COR-L47 (cell line): ENCODE measurements around the gene DPEP2.
"Not testable (repeated sequence)": the region's sequence is repeated elsewhere in the genome, so short reads cannot be mapped to it uniquely, and the experiment has no call there.

Source experiments
- DNase-seq: peaks from one replicate; lab custom pipeline; 2025; lab: John Stamatoyannopoulos, UW

Gene DPEP2

GRCh38 chr16:67953641-67954375 lies 45.5 kb downstream of the DPEP2 start:
- no peak for DNase-seq

GRCh38 chr16:67951485-67951884 lies 47.8 kb downstream of the DPEP2 start:
- DNase-seq: peak; percentile 29

- DNase-seq: no peak
Observed at GRCh38 chr16:67950335-67950843, 48.9 kb downstream of the DPEP2 start.

GRCh38 chr16:67949645-67950044 lies 49.6 kb downstream of the DPEP2 start:
- no peak for DNase-seq

GRCh38 chr16:67948015-67948414 lies 51.3 kb downstream of the DPEP2 start:
- no peak for DNase-seq

GRCh38 chr16:67946966-67947558 lies 52.2 kb downstream of the DPEP2 start:
- DNase-seq: no peak

- DNase-seq: no peak
Observed at GRCh38 chr16:67946128-67946569, 53.1 kb downstream of the DPEP2 start.

GRCh38 chr16:67945392-67945933 lies 53.8 kb downstream of the DPEP2 start:
- DNase-seq: no peak

- DNase-seq: no peak
Observed at GRCh38 chr16:67944690-67945391, 54.4 kb downstream of the DPEP2 start.

GRCh38 chr16:67943619-67944504 lies 55.4 kb downstream of the DPEP2 start, which contains the start of gene LCAT:
Gene LCAT (minus strand): TSS chr16:67944120. CDS start chr16:67944101, 19 bp downstream.
- DNase-seq: no peak

- no peak for DNase-seq
Observed at GRCh38 chr16:67943256-67943618, 56.0 kb downstream of the DPEP2 start.

- DNase-seq: no peak
Observed at GRCh38 chr16:67942510-67943255, 56.6 kb downstream of the DPEP2 start.

- DNase-seq: no peak
Observed at GRCh38 chr16:67942200-67942509, 57.1 kb downstream of the DPEP2 start.

GRCh38 chr16:67941469-67942199 lies 57.6 kb downstream of the DPEP2 start:
- no peak for DNase-seq

- DNase-seq: no peak
Observed at GRCh38 chr16:67940446-67941089, 58.7 kb downstream of the DPEP2 start.

- DNase-seq: no peak
Observed at GRCh38 chr16:67939507-67940445, 59.5 kb downstream of the DPEP2 start.

- not testable (repeated sequence) for DNase-seq
Observed at GRCh38 chr16:67937713-67938112, 61.6 kb downstream of the DPEP2 start.
